WI38 (cell line): ENCODE measurements around the gene PACS2.

Experiments used
- H3K4me3 ChIP-seq: 2 replicates; pipeline ENCODE4 v1.5.1; 2011; ENCODE audit warnings: low read depth, mild to moderate bottlenecking, control low read depth, low read length
- CTCF ChIP-seq: IDR thresholded peaks from 2 replicates; pipeline ENCODE4 v1.5.1; 2012; ENCODE audit warnings: low read depth, mild to moderate bottlenecking, control low read depth, low read length

PACS2 gene

DNA sequence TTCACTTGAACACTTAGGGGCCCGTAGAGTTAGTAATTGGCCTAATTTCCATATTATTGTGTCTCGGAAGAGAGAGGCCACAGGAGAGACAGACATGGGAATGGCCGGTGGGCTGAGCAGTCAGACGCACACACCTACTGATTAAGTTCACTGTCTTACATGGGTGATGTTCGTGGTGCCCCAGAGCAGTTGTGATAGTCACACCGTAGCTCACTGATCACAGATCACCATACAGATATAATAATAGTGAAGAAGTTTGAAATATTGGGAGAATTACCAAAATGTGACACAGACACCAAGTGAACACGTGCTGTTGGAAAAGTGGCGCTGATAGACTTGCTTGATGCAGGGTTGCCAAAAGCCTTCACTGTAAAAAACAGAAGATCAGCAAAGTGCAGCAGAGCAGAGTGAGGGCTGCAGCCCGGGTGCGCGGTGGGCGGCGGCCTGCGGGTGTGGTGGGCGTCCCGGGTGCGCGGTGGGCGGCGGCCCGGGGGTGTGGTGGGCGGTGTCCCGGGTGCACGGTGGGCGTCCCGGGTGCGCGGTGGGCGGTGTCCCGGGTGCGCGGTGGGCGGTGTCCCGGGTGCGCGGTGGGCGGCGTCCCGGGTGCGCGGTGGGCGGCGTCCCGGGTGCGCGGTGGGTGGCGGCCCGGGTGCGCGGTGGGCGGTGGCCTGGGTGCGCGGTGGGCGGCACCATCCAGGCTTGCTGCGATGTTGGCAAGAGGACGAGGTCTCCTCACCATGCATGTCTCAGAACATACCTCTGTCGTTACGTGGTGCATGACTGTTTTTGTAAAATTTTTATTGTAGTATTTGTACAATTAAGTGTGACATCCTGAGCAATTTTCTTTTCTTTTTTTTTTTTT lies 49.5 kb downstream of the PACS2 start:
- peak overlapping the region; percentile 20; the same call in 1 of the 2 replicates for H3K4me3 ChIP-seq
- no peak for TF ChIP-seq CTCF

- no peak for TF ChIP-seq CTCF
- no peak overlapping the region for H3K4me3 ChIP-seq
These were observed 50.6 kb downstream of the PACS2 start for GRCh38 chr14:105365101-105365500.

DNA sequence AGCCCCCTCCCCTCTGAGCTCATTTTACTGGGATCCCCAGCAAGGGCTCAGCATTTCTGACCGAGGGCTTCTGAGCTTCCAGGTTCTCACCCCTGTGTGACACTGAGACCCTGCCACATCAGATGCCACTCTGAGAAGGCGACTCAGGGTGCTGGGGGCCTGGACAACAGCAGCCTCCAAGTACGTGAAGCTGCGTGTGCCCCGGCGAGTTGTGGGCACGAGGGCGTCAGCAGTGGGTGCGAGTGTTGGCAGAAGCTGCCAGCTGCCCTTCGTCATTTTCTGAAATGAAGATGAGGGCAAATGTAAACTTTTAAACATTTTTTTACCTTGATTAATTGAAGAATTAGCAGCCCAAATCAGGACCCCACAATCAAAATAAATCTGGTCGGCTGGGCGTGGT lies 51.1 kb downstream of the PACS2 start:
- H3K4me3 ChIP-seq = no peak overlapping the region
- TF ChIP-seq CTCF = no peak

DNA sequence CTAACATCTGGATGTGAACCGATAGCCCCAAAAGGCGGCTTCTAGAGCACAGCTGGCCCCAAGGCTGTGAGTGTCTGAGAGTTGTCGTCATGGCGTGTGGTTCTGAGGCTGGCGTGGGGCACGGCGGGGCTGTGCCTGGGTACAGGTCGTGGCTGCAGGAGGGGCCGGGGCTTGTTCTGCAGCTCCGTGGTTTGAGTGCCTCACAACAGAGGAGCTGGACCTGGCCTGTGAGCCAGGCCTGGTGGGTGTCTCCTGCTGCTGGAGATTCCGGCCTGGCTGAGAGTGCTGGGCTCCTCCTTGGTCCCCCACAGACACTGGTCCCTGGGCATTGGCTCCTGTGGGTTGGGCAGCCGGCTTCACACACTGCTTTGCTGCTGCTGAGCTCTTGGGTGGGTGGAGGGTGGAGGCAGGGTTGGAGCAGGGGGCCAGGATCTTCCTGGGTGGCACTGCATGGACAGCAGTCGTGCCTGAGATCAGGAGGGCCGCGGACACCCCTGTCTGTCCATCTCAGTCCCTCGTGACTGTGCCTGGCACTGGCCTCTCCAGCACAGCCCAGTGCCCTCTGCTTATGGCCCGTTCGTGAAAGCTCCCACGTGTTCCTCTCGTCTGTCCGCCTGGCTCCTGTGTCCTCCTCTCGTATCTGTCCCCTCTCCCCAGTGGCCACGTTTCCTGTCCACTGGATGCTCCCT lies 52.0 kb downstream of the PACS2 start:
- H3K4me3 ChIP-seq = no peak overlapping the region
- TF ChIP-seq CTCF = no peak

- TF ChIP-seq CTCF = no peak
- H3K4me3 ChIP-seq = no peak overlapping the region
These were observed 52.8 kb downstream of the PACS2 start for GRCh38 chr14:105367116-105368031.

DNA sequence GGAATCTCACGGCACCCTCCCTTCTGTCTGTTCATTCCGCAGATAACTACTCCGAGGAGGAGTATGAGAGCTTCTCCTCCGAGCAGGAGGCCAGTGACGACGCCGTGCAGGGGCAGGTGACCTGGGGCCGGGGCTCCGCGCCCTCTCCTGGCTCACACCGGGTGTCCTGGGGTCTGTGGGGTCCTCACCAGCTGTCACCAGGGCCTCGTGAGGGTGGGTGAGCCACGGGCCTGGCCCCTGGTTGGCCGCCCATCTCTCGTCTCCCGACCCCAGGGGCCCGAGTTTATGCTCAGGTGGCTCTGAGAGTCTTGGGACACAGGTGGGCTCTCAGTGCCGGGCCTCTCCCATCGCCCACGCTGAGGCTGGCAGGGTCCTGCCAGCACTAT lies 53.5 kb downstream of the PACS2 start:
- no peak overlapping the region for H3K4me3 ChIP-seq
- TF ChIP-seq CTCF = no peak

DNA sequence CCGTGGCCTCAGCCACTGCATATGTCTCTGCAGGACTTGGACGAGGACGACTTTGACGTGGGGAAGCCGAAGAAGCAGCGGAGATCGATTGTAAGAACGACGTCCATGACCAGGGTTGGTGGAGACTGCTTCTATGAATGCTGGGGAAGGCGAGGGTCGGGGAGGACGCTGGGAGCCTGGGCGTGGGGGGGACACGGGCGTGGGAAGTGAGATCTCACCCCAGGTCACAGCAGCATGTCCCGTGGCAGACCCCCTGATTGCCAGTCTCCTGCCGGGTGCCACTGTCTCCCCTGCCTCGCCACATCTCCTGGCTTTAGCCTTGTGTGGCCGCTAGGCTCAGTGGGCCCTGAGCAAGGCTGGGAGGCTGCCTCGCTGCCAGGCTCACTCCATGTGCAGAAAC lies 53.9 kb downstream of the PACS2 start:
- no peak for TF ChIP-seq CTCF
- H3K4me3 ChIP-seq = no peak overlapping the region
